Keratinocyte (primary cell): ENCODE measurements around the gene C12orf60.

Experiments
- CTCF ChIP-seq, 3 experiments: IDR thresholded peaks in 1 of 3; conservative IDR thresholded peaks in 1 of 3; optimal IDR thresholded peaks in 1 of 3; 2 replicates in 2 of 3; 3 replicates in 1 of 3; pipeline versions ENCODE3 to v1.5.1; 2011; ENCODE audit warnings: low read length in 3 of 3, mild to moderate bottlenecking in 3 of 3, moderate library complexity in 2 of 3, control low read depth in 1 of 3, inconsistent platforms in 1 of 3; ENCODE audit not compliant: insufficient read depth in 2 of 3; ENCODE audit errors: extremely low read depth in 1 of 3
- EZH2 ChIP-seq: IDR thresholded peaks from one replicate; pipeline ENCODE4 v1.6.1; 2012; ENCODE audit warnings: inconsistent platforms, mild to moderate bottlenecking, low read length, moderate library complexity

GRCh38 chr12:14827043-14827442, 23.6 kb downstream of the C12orf60 start:
- TF ChIP-seq CTCF (optimal IDR thresholded peaks at IDR 0.05 in 1 of 3, IDR thresholded peaks at IDR 0.05 in 1 of 3, conservative IDR thresholded peaks at IDR 0.05 in 1 of 3; ENCODE audit: extremely low read depth in 1 of 3, insufficient read depth in 2 of 3, low read length in 3 of 3) (no peak), EZH2 (no peak)
